ENCODE data around the gene PCA3.
A peak's percentile ranks its signal among the peaks of the same experiment; 100 is the strongest.

PCA3 gene

DNA sequence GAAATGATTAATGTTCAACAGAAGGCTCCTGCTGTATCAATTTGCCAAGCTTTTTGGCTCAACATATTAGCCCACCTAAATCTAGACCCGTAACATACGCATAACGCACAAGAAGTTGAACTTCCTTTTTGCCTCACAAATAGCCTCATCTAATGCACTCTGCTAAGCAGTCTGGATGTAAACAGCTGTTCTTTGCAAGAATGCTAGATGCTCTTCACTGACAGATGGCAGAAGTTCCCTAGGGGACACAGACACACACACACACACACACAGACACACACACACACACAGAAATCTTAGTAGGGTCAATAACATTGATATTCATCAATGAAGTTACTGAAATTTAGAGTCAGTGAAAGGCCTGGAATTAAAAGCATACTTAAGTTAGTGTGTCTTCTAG, 13.2 kb upstream of the PCA3 start:
- DNase-seq (ENCODE audit: insufficient read length, low spot score) (no peak), FAIRE-seq (no peak)
- TF ChIP-seq, protein P1, sequence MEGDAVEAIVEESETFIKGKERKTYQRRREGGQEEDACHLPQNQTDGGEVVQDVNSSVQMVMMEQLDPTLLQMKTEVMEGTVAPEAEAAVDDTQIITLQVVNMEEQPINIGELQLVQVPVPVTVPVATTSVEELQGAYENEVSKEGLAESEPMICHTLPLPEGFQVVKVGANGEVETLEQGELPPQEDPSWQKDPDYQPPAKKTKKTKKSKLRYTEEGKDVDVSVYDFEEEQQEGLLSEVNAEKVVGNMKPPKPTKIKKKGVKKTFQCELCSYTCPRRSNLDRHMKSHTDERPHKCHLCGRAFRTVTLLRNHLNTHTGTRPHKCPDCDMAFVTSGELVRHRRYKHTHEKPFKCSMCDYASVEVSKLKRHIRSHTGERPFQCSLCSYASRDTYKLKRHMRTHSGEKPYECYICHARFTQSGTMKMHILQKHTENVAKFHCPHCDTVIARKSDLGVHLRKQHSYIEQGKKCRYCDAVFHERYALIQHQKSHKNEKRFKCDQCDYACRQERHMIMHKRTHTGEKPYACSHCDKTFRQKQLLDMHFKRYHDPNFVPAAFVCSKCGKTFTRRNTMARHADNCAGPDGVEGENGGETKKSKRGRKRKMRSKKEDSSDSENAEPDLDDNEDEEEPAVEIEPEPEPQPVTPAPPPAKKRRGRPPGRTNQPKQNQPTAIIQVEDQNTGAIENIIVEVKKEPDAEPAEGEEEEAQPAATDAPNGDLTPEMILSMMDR (IDR thresholded peaks at IDR 0.05; ENCODE audit: insufficient read depth, missing control alignments), result no peak

DNA sequence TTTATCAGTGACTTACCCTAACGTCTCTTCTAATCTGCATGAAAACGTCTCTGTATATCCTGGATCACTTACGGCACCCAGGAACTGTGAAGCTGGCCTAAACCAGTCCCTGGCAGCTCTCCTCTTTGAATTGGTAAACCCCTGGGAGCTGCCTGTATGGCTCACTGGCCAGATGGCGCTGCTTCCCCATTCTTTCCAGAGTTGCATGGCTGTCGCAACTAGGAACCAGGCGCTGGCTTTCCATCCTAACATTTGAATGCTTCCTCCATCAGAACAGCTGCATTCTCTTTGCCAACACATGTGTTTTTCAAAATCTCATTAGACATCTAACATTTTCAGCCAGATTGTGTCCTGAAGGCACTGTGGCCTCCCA, 8.0 kb upstream of the PCA3 start:
- FAIRE-seq (no peak), DNase-seq (ENCODE audit: insufficient read length, low spot score) (no peak)
- TF ChIP-seq, protein P1 (IDR thresholded peaks at IDR 0.05; ENCODE audit: insufficient read depth, missing control alignments), result peak; percentile 21

DNA sequence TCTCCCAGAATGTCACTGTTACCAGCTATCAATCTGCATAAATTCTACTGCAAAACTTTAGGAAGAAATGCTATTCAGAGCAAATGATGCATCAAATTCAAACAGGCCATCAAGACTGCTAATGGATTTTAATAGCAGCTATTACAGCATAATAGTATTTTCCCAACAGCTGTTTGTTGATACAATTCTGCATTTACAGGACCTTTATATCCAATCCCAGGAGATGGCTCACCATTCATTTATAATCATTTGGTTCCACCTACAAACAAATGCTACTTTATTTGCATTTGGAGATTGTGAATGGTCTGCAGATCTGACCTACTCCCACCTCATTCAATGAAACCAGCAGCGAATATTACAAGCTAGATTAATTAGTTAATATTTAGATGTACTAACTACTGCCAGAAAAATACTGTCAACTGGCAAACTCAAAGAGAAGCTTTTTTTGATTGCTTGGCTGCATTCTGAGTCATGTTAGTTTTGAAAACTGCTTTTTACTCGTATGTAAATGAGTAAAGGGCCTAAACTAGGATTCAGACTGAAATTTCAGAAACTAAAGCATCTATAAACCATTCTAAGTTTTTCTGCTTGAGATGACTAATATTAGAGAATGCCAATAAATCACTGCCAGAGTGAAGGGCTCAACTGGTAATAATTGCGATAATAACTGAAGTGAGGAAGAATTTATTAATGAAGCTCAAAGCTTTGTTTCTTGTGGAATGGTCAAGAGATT, 7.1 kb upstream of the PCA3 start:
- FAIRE-seq (no peak), DNase-seq (ENCODE audit: insufficient read length, low spot score) (no peak)
- TF ChIP-seq, protein P1 (IDR thresholded peaks at IDR 0.05; ENCODE audit: insufficient read depth, missing control alignments), result no peak

DNA sequence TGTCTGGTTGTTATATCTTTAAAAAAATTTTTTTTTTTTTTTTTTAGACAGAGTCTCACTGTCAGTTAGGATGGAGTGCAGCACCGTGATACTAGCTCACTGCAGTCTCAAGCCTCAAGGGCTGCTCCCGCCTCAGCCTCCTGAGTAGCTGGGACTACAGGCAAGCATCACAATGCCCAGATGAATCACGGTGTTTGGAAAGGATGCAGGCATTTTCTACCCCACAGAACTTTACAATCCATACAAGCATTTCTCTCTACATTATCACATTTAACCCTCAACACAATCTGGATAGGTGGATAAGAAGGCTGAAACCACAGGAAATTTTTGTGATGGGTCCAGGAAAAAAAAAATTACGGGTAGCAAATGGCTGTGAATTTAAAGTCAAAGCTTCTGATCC, 5.8 kb upstream of the PCA3 start:
- FAIRE-seq (no peak), DNase-seq (ENCODE audit: insufficient read length, low spot score) (no peak)
- TF ChIP-seq, protein P1 (IDR thresholded peaks at IDR 0.05; ENCODE audit: insufficient read depth, missing control alignments), result no peak

DNA sequence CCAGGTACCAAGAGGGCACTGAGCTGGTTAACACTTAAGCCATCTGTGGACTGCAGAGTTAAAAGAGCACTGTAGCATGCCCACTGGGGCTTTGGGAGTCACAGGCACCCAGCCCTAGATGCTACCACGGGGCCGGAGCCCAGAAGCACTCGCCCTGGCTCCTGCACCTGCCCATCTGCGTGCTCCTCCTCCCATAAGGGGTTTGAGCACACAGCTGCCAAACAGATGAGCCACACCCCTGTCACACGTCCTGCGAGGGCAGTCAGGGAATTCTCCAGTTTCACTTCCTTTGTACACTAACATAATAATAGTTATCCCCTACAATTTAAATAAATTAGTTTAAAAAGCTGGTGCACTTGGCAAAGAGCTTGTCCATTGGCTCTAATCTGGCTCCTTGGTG, 4.5 kb upstream of the PCA3 start:
- no peak for FAIRE-seq
- no peak for DNase-seq (ENCODE audit: insufficient read length, low spot score)
- TF ChIP-seq, protein P1 (IDR thresholded peaks at IDR 0.05; ENCODE audit: insufficient read depth, missing control alignments), result no peak

DNA sequence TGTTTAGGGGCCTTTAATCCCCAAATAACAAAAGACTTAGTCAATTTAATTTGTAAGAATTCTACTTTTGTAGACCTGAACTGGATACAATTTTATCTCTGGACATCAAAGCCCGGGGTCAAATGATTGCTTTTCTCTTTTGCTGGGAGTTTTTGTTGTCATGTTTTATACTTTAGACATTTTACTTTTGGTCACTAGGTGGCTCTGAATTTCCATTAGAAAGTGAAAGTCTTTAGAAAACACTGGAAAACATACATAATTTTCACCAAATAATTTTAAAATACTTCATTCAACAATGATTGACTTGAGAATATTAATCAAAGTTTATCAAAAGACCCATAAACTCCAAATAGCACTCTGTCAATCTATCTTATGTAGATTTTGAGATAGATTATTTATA, 2.8 kb upstream of the PCA3 start:
- DNase-seq (ENCODE audit: insufficient read length, low spot score) (no peak), FAIRE-seq (no peak)
- TF ChIP-seq, protein P1 (IDR thresholded peaks at IDR 0.05; ENCODE audit: insufficient read depth, missing control alignments), result peak; percentile 6

DNA sequence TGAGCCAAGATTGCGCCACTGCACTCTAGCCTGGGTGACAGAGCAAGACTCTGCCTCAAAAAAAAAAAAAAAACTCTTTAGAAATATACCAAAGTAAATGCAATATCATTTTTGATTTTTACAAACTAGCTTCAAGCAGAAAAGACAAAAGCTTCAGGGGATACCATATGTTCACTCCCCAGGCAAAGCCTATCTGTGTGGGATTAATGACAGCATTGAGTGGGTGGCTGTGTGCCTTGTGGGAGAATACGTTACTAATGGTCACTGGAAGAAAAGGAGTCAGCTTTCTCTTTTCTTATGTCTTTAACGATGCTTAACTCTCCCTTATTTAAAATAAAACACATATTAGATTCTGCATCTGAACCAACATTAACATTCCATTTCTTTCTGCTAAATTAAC, 1.9 kb downstream of the PCA3 start:
- FAIRE-seq (no peak), DNase-seq (ENCODE audit: insufficient read length, low spot score) (no peak)
- TF ChIP-seq, protein P1 (IDR thresholded peaks at IDR 0.05; ENCODE audit: insufficient read depth, missing control alignments), result no peak

Measured in D721Med (cell line).